OCI-LY3 (cell line): ENCODE results near the gene PSKH1.

Source experiments
- EZH2phosphoT487 ChIP-seq: fragments of 200-600 bp; shearing (Covaris generic); IDR thresholded peaks from 2 replicates; pipeline ENCODE4 v1.6.1; 2018; ENCODE audit warnings: antibody characterized with exemption, mixed run types, low read depth
- TF ChIP-seq, protein P1 (sequence below): fragments of 200-600, 300-600 bp; sonication (generic); IDR thresholded peaks from 2 replicates; pipeline ENCODE4 v1.5.1; 2014; ENCODE audit warnings: antibody characterized with exemption, low read length, low read depth

DNA sequence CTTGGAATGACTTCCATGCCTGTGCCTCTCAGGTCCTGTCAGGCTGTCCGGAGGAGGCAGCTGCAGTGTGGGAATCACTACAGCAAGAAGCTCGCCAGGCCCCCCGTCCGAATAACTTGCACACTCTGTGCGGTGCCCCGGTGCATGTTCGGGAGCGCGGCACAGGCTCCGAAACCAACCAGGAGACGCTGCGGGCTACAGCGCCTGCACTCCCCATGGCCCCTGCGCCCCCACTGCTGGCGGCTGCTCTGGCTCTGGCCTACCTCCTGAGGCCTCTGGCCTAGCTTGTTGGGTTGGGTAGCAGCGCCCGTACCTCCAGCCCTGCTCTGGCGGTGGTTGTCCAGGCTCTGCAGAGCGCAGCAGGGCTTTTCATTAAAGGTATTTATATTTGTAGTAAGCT is 7.1 kb upstream of the PSKH1 start:
- TF ChIP-seq, protein P1, sequence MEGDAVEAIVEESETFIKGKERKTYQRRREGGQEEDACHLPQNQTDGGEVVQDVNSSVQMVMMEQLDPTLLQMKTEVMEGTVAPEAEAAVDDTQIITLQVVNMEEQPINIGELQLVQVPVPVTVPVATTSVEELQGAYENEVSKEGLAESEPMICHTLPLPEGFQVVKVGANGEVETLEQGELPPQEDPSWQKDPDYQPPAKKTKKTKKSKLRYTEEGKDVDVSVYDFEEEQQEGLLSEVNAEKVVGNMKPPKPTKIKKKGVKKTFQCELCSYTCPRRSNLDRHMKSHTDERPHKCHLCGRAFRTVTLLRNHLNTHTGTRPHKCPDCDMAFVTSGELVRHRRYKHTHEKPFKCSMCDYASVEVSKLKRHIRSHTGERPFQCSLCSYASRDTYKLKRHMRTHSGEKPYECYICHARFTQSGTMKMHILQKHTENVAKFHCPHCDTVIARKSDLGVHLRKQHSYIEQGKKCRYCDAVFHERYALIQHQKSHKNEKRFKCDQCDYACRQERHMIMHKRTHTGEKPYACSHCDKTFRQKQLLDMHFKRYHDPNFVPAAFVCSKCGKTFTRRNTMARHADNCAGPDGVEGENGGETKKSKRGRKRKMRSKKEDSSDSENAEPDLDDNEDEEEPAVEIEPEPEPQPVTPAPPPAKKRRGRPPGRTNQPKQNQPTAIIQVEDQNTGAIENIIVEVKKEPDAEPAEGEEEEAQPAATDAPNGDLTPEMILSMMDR: no peak
- TF ChIP-seq EZH2phosphoT487: no peak
